Bronchial epithelial cell (primary cell): ENCODE data around the gene KRT8. TPM values are rescaled to one million over a fixed set of nuclear protein-coding genes. Genes with fewer than 3 reads are reported as not detected.

Experiments used
- DNase-seq: peaks from one replicate; pipeline ENCODE4 v3.0.0-alpha.2; 2010; ENCODE audit warnings: low read depth
- FAIRE-seq: peaks from 2 replicates; lab custom pipeline; 2011; peaks lifted over from hg19 to GRCh38; lab: Jason Lieb, UNC
- H3K27me3 ChIP-seq: 2 replicates; pipeline ENCODE4 v1.5.1; 2011; ENCODE audit warnings: low read length; ENCODE audit not compliant: control insufficient read depth, insufficient read depth
- H3K36me3 ChIP-seq: 2 replicates; pipeline ENCODE4 v1.5.1; 2011; ENCODE audit warnings: low read length; ENCODE audit not compliant: control insufficient read depth, insufficient read depth
- H3K4me3 ChIP-seq: 2 replicates; pipeline ENCODE4 v1.5.1; 2011; ENCODE audit warnings: mild to moderate bottlenecking, low read depth, low read length, control low read depth
- total RNA-seq: library from RNA; depleted of rRNA; stranded (reverse); fragments of >200 nt; gene quantifications from 2 replicates; pipeline ENCODE4 v1.2.1, GENCODE V29; 2014
- TF ChIP-seq, protein P1 (sequence below): IDR thresholded peaks from 2 replicates; pipeline ENCODE4 v1.5.1; 2011; ENCODE audit warnings: mild to moderate bottlenecking, moderate library complexity, low read length, control low read depth, inconsistent platforms; ENCODE audit not compliant: insufficient read depth, severe bottlenecking

The KRT8 gene
- total RNA-seq, 1 donor from 2014 or later = 146 TPM

DNA sequence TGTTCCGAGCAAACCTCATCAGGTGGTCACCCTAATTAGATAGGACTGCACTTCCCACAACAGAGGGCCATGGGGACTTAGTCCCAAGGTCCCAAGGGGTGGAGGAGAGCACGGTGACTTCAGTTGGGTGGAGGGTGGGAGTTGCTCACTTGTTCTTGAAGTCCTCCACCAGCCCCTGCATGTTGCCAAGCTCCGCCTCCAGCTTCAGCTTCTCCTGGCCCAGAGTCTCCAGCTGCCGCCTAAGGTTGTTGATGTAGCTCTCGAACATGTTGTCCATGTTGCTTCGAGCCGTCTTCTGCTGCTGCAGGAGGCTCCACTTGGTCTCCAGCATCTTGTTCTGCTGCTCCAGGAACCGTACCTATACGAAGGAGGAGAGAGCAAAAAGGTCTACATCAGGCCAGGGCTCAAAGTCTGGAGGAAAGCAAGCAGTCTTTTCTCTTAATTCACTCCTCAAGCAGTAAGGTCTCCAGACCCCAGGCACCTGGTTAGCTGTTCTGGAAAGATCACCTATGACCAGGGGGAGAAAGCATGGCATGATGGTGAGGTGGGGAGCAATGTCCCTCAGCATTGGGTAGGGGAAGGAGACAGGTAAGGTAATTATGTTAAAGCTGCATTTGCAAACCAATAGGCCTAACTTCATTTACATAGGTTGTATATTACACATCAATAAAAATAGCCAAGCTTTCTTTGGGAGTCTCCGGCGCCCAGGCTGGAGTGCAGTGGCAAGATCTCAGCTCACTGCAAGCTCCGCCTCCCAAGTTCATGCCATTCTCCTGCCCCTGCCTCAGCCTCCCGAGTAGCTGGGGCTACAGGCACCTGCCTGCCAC is 2.9 kb downstream of the KRT8 start:
- peaks cover 24% of the 10 kb centered on the region for H3K36me3 ChIP-seq
- FAIRE-seq (no peak), DNase-seq (no peak)
- H3K4me3 ChIP-seq = no peak overlapping the region
- no peaks in the 10 kb centered on the region for H3K27me3 ChIP-seq
- TF ChIP-seq, protein P1, sequence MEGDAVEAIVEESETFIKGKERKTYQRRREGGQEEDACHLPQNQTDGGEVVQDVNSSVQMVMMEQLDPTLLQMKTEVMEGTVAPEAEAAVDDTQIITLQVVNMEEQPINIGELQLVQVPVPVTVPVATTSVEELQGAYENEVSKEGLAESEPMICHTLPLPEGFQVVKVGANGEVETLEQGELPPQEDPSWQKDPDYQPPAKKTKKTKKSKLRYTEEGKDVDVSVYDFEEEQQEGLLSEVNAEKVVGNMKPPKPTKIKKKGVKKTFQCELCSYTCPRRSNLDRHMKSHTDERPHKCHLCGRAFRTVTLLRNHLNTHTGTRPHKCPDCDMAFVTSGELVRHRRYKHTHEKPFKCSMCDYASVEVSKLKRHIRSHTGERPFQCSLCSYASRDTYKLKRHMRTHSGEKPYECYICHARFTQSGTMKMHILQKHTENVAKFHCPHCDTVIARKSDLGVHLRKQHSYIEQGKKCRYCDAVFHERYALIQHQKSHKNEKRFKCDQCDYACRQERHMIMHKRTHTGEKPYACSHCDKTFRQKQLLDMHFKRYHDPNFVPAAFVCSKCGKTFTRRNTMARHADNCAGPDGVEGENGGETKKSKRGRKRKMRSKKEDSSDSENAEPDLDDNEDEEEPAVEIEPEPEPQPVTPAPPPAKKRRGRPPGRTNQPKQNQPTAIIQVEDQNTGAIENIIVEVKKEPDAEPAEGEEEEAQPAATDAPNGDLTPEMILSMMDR = no peak

DNA sequence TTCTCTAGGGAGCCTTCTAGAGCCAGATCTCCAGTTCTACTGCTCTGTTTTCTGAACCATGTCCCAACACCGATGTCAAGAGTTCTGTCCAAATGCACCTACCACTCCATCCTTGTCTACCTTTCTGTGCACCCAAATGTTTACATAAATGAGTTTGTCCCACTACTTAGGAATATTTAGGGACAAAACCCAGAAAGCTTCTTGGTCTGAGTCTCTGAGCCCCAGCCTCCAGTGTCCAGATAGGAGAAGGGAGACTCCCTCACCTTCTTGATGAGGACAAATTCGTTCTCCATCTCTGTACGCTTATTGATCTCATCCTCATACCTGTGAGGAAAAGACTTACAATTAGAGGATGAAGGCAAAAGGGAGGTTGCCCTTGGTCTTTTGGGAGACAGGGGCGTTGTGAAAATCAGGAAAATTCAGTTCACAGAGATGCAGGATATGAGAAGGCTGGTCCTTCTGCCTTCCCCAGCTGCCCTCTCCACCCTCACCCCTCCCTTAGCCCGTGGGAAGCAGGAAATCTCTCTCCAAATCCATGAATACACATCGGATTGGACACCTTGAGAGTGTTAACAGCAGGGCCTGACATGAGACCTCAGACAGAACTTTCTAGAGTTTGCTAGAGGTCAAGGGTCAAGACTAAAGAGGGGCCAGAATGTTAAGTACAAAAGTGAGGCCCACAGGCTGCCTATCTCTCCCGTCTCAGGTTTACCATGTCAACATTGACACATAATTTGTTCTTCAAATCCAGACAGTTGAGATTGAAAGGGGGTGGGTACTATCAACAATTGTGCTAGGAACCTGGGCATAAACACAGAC is 3.8 kb downstream of the KRT8 start:
- Histone ChIP-seq H3K36me3 (peaks cover 24% of the 10 kb centered on the region), H3K27me3 (no peaks in the 10 kb centered on the region), H3K4me3 (no peak overlapping the region)
- DNase-seq = no peak
- TF ChIP-seq, protein P1 = no peak
- no peak for FAIRE-seq

- FAIRE-seq (no peak), DNase-seq (no peak)
- Histone ChIP-seq H3K4me3 (no peak overlapping the region), H3K36me3 (peaks cover 24% of the 10 kb centered on the region), H3K27me3 (no peaks in the 10 kb centered on the region)
- TF ChIP-seq, protein P1 = no peak
These were observed 4.5 kb downstream of the KRT8 start for GRCh38 chr12:52900166-52900895.

GRCh38 chr12:52899338-52900035 is 5.4 kb downstream of the KRT8 start:
- H3K4me3 ChIP-seq = no peak overlapping the region
- TF ChIP-seq, protein P1 = no peak
- no peak for FAIRE-seq
- H3K27me3 ChIP-seq = no peaks in the 10 kb centered on the region
- H3K36me3 ChIP-seq = peaks cover 24% of the 10 kb centered on the region
- no peak for DNase-seq
